ENCODE data around the gene CD40LG.

GRCh38 chrX:136697156-136697555, 49.2 kb downstream of the CD40LG start:
- TF ChIP-seq CTCF (conservative IDR thresholded peaks at IDR 0.05; ENCODE audit: low read depth, low read length) (no peak), EZH2phosphoT487 (IDR thresholded peaks at IDR 0.05; ENCODE audit: borderline replicate concordance, low read length) (no peak), EZH2 (IDR thresholded peaks at IDR 0.05; ENCODE audit: low read length, unreplicated experiment) (no peak)
